Muscle of leg (tissue), 11 donors: ENCODE data around the gene STKLD1. TPM values are rescaled to one million over a fixed set of nuclear protein-coding genes. Genes with fewer than 3 reads are reported as not detected.
"Not testable (repeated sequence)": the region's sequence is repeated elsewhere in the genome, so short reads cannot be mapped to it uniquely, and the experiment has no call there.

Source experiments
- DNase-seq: peaks from one replicate; pipeline ENCODE4 v3.0.0; 2013
- H3K27ac ChIP-seq: one replicate; pipeline ENCODE4 v1.5.1; 2013; ENCODE audit warnings: mild to moderate bottlenecking, low read length, control low read depth
- H3K27me3 ChIP-seq: one replicate; pipeline ENCODE4 v1.6.1; 2013; ENCODE audit warnings: low read length; ENCODE audit not compliant: control insufficient read depth, insufficient read depth
- H3K36me3 ChIP-seq: one replicate; pipeline ENCODE4 v1.6.1; 2013; ENCODE audit warnings: low read length; ENCODE audit not compliant: control insufficient read depth, insufficient read depth
- H3K4me1 ChIP-seq: one replicate; pipeline ENCODE4 v1.6.1; 2013; ENCODE audit warnings: low read length; ENCODE audit not compliant: control insufficient read depth, insufficient read depth
- H3K4me3 ChIP-seq: one replicate; pipeline ENCODE4 v1.5.1; 2013; ENCODE audit warnings: low read length, control low read depth
- H3K9me3 ChIP-seq: replicated peaks from 2 replicates; pipeline ENCODE4 v1.6.1; 2013; ENCODE audit warnings: low read depth, low read length; ENCODE audit not compliant: control insufficient read depth
- WGBS: methylation state at CpG from one replicate; pipeline ENCODE4 v1.1.5; 2013; ENCODE audit warnings: missing lambda C conversion rate; ENCODE audit not compliant: insufficient coverage; 5-methylcytosine and 5-hydroxymethylcytosine counted together
- polyA plus RNA-seq, 8 donors: library from polyadenylated mRNA; unstranded; fragments of 120-200 nt; gene quantifications; one replicate each; pipeline versions ENCODE4 v1.2.1 to v1.2.3, GENCODE V29; 2013; ENCODE audit warnings: inconsistent platforms in 1 of 8, low replicate concordance in 1 of 8; ENCODE audit not compliant: insufficient read length in 8 of 8, insufficient read depth in 1 of 8
- total RNA-seq: library from RNA; stranded (reverse); fragments of 120-200 nt; gene quantifications from one replicate; pipeline ENCODE4 v1.2.4, GENCODE V29; 2013

The STKLD1 gene
- total and polyA plus RNA-seq, 9 donors, result 1.1 to 2.3 (median 1.8) TPM

DNA sequence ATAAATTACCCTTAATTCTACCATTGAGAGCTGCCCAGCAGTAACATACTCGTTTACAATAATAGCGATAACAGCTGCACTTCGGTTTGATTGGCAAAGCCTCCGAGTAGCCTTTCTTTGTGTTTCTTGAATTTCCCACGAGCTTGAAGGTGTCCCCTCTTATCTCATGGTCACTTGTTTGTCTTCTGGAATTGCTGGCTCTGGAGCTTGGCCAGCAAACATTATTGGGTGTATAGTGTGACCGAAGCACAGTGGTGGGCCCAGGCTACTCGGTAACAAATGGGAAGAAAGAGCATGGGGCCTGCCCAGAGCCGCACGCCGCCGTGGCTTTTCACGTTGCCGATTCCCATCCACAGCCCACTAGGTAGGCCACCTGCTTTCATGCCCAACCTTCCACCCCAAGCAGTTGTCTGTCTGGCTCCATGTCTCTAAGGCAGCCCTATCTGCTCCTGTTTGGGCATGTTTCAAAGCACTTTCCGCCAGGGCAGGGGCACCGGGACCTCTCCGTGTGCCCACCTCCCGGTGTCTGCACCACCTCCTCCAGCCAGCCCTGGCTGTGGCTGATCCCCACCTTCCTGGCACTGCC, 8.7 kb downstream of the STKLD1 start:
- H3K9me3 ChIP-seq, result no peaks in the 10 kb centered on the region
- DNase-seq, result no peak
- no peak overlapping the region for H3K4me3 ChIP-seq
- no peaks in the 10 kb centered on the region for H3K36me3 ChIP-seq
- no peak overlapping the region for H3K27ac ChIP-seq
- H3K4me1 ChIP-seq, result no peaks in the 10 kb centered on the region
- 84% methylated on average over 17 of the region's 17 CpGs for WGBS
- no peaks in the 10 kb centered on the region for H3K27me3 ChIP-seq

DNA sequence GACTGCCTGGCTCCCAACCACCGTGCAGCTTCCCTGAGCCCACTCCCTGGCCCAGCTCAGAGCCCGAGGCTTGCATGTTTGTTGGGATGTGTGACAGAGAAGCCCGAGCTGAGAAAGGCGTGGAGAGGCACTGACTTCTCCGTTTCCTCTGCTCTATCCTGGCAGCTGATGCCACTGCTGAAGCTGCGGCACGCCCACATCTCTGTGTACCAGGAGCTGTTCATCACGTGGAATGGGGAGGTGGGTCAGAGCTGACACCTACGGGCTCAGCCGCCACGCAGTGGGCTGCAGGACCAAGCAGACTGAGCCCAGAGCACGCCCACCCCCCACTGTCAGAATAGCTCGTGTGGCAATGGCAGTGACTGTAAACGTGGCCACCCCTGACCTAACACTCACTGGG, 9.3 kb downstream of the STKLD1 start:
- H3K27me3 ChIP-seq, result no peaks in the 10 kb centered on the region

DNA sequence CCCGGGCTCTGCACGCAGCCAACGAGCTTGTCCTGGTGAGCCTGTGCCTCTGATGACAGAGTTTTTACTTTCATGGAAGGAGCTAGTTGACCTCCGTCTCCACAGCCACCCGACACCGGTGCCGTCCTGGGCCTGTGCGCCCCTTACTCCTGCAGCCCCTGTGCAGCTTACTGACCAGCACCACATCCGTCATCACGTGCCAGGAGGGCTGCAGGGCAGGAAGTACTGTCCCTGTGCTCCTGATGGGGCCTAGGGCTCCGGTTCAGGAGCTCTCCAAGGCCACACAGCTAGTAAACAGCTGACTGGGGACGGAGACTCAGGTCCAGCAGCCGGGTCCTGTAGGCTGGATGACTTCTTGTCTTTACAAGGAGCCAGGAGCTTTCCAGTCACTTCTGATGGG, 10.2 kb downstream of the STKLD1 start:
- no peaks in the 10 kb centered on the region for H3K4me1 ChIP-seq
- no peaks in the 10 kb centered on the region for H3K9me3 ChIP-seq
- DNase-seq, result no peak
- no peaks in the 10 kb centered on the region for H3K36me3 ChIP-seq
- H3K27me3 ChIP-seq, result no peaks in the 10 kb centered on the region
- H3K27ac ChIP-seq, result no peak overlapping the region
- WGBS, result 57% methylated on average over 13 of the region's 13 CpGs
- no peak overlapping the region for H3K4me3 ChIP-seq

More for the DNA sequence above, 9.3 kb downstream of the STKLD1 start:
- H3K9me3 ChIP-seq, result no peaks in the 10 kb centered on the region
- no peak overlapping the region for H3K27ac ChIP-seq
- no peak for DNase-seq
- WGBS, result 86% methylated on average over 14 of the region's 14 CpGs
- H3K36me3 ChIP-seq, result no peaks in the 10 kb centered on the region
- no peak overlapping the region for H3K4me3 ChIP-seq
- H3K4me1 ChIP-seq, result no peaks in the 10 kb centered on the region

DNA sequence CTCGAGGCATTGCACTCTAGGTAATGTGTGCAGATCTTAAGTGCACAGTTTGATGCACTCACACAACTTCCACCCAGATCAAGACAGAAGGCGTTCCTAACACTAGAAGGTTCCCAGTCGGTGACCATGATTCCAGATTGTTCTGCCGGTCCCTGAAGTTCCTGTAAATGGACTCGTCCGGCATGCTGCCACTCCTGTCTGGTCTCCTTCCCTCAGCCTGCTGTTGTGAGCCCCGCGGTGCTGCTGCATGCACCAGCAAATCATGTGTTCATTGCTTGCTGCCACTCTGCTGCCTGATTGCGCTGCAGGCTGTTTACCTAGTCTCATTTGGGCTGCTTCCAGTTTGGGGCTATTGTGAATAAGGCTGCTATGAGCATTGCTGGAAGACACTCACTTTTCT, 11.5 kb downstream of the STKLD1 start:
- Histone ChIP-seq H3K36me3 (no peaks in the 10 kb centered on the region), H3K27ac (no peak overlapping the region), H3K4me3 (no peak overlapping the region), H3K27me3 (no peaks in the 10 kb centered on the region), H3K4me1 (no peaks in the 10 kb centered on the region), H3K9me3 (no peaks in the 10 kb centered on the region)
- no peak for DNase-seq
- WGBS, result 76% methylated on average over 8 of the region's 9 CpGs

DNA sequence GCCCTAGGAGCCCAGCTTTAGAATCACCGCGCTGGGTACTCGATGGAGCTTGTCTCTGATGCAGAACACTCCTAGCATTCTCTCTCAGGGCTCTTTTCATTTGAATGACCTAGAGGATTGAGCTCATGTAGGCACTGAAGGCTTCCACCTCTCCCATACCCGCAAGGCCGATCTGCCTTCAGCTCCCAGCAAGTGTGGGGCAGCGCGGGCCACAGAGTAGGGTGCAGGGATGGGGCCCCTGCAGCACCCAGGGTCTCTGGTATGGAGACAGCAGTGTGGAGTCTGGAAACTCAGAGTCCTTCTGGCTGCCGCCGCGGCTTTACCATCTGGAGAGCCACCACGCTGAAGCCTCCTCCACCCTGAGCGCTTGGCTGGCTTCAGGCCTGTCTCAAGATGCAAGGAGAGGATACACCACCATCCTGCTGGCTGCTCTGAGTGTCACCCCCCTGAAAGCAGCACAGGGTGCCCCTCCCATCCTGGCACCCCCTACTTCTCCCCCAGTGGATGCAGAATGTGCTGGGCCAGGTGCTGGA, 12.9 kb downstream of the STKLD1 start:
- Histone ChIP-seq H3K36me3 (no peaks in the 10 kb centered on the region), H3K4me1 (no peaks in the 10 kb centered on the region), H3K9me3 (no peaks in the 10 kb centered on the region), H3K27me3 (no peaks in the 10 kb centered on the region), H3K27ac (no peak overlapping the region), H3K4me3 (no peak overlapping the region)
- 93% methylated on average over 7 of the region's 12 CpGs for WGBS
- no peak for DNase-seq

DNA sequence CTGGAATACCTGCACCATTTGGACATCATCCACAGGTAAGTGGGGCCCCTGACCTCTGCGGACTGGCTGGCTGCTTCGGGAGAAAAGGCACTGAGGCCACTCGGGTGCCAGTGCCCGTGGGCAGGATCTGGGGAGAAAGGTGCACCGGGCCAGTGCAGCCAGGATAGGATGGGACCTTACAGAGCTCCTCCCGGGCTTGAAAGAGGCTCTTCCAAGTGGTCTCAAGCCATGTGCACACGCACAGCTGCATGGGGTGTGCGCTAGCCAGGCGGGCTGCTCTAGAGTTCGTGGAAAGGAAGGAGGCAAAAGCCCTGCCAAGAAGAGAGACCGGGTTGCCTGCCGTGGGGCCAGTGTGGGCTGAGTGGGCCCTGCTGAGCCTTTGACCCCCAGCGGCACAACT, 13.4 kb downstream of the STKLD1 start:
- no peaks in the 10 kb centered on the region for H3K4me1 ChIP-seq
- peaks cover 3% of the 10 kb centered on the region for H3K27me3 ChIP-seq
- H3K36me3 ChIP-seq, result no peaks in the 10 kb centered on the region
- no peak overlapping the region for H3K27ac ChIP-seq
- no peaks in the 10 kb centered on the region for H3K9me3 ChIP-seq
- no peak for DNase-seq
- WGBS, result 78% methylated on average over 12 of the region's 13 CpGs
- H3K4me3 ChIP-seq, result no peak overlapping the region

DNA sequence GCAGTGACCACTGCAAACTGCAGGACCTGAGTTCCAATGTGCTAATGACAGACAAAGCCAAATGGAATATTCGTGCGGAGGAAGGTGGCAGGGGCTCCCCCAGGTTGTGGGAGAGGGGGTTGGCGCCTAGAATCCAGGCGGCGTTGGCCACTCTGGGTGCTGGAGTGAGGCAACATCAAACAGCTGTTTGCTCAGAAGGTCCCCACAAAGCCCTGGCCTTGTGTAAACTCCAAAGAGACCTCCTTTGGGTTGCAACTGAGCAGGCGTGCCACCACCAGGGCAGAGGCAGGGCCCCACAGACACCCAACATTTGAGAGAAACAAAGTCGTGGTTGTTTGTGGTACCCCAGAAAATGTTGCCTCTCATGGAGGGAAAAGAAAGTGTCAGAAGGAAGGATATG, 14.5 kb downstream of the STKLD1 start:
- Histone ChIP-seq H3K36me3 (no peaks in the 10 kb centered on the region), H3K9me3 (no peaks in the 10 kb centered on the region), H3K27me3 (peaks cover 13% of the 10 kb centered on the region), H3K4me3 (no peak overlapping the region), H3K27ac (no peak overlapping the region), H3K4me1 (no peaks in the 10 kb centered on the region)
- DNase-seq, result no peak
- 74% methylated on average over 7 of the region's 7 CpGs for WGBS

DNA sequence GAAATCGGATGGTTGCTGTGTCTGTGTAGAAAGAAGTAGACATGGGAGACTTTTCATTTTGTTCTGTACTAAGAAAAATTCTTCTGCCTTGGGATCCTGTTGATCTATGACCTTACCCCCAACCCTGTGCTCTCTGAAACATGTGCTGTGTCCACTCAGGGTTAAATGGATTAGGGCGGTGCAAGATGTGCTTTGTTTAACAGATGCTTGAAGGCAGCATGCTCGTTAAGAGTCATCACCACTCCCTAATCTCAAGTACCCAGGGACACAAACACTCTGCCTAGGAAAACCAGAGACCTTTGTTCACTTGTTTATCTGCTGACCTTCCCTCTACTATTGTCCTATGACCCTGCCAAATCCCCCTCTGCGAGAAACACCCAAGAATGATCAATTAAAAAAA, 15.3 kb downstream of the STKLD1 start:
- not testable (repeated sequence) for H3K27ac ChIP-seq
- no CpG with 5 or more reads among the region's 4 CpGs for WGBS

DNA sequence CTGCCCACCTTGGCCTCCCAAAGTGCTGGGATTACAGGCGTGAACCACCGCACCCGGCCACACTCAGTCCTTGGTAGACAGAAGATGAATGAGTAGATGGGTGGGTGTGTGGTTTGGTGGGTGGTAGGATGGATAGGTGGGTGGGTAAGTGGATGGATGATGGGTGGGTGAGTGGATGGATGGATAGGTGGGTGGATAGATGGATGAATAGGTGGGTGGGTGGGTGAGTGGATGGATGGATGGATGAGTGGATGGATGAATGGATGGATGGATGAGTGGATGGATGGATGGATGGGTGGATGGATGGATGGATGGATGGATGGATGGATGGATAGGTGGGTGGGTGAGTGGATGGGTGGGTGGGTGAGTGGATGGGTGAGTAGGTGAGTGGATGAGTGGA, 16.1 kb downstream of the STKLD1 start:
- H3K9me3 ChIP-seq, DNase-seq, H3K36me3 ChIP-seq, H3K27ac ChIP-seq, H3K4me1 ChIP-seq, H3K4me3 ChIP-seq: not testable (repeated sequence)
- H3K27me3 ChIP-seq, result peaks cover 20% of the 10 kb centered on the region
- WGBS, result 96% methylated on average over 3 of the region's 3 CpGs

More for the DNA sequence above, 15.3 kb downstream of the STKLD1 start:
- H3K9me3 ChIP-seq, H3K4me1 ChIP-seq, DNase-seq, H3K4me3 ChIP-seq, H3K36me3 ChIP-seq: not testable (repeated sequence)
- H3K27me3 ChIP-seq, result peaks cover 13% of the 10 kb centered on the region

DNA sequence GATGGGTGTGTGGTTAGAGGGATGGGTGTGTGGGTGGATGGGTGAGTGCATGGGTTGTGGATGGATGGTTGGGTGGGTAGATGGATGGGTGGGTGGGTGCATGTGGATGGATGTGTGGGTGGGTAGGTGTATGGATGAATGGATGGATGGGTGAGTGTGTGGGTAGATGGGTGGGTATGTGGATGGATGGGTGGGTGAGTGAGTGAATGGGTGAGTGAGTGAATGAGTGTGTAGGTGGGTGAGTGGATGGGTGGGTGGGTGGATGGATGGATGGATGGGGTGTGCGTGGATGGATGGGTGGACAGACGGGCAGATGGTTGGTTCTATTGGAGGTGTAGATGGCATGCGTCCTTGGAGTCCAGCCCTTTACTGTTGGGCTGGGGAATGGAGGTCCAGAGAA, 17.2 kb downstream of the STKLD1 start:
- H3K4me1 ChIP-seq, result no peaks in the 10 kb centered on the region
- no peak overlapping the region for H3K4me3 ChIP-seq
- 91% methylated on average over 3 of the region's 3 CpGs for WGBS
- no peak for DNase-seq
- H3K9me3 ChIP-seq, result no peaks in the 10 kb centered on the region
- peaks cover 28% of the 10 kb centered on the region for H3K27me3 ChIP-seq
- no peaks in the 10 kb centered on the region for H3K36me3 ChIP-seq
- no peak overlapping the region for H3K27ac ChIP-seq
